Progenitor cell of endocrine pancreas (in vitro differentiated cells): ENCODE results near the gene CNOT3. TPM values are rescaled to one million over a fixed set of nuclear protein-coding genes. Genes with fewer than 3 reads are reported as not detected.
"Not testable (repeated sequence)": the region's sequence is repeated elsewhere in the genome, so short reads cannot be mapped to it uniquely, and the experiment has no call there.

Source experiments
- DNase-seq: peaks from one replicate; pipeline ENCODE4 v3.0.0; 2021; ENCODE audit warnings: low spot score; ENCODE audit not compliant: unreplicated experiment
- H3K27ac Mint-ChIP-seq: 2 replicates; pipeline ENCODE4 v1.8.0; 2021; ENCODE audit warnings: mild to moderate bottlenecking, moderate library complexity, mixed read lengths
- H3K27me3 Mint-ChIP-seq: 2 replicates; pipeline ENCODE4 v1.8.0; 2021; ENCODE audit warnings: mixed read lengths
- H3K36me3 Mint-ChIP-seq: 2 replicates; pipeline ENCODE4 v1.8.0; 2022; ENCODE audit warnings: mixed read lengths; ENCODE audit not compliant: insufficient read depth
- H3K4me1 Mint-ChIP-seq: 2 replicates; pipeline ENCODE4 v1.8.0; 2021; ENCODE audit warnings: low read depth, mixed read lengths
- H3K4me3 Mint-ChIP-seq: 2 replicates; pipeline ENCODE4 v1.8.0; 2021; ENCODE audit warnings: low read depth, mild to moderate bottlenecking, moderate library complexity, mixed read lengths
- H3K9me3 Mint-ChIP-seq: 2 replicates; pipeline ENCODE4 v1.8.0; 2021; ENCODE audit warnings: low read depth, mixed read lengths
- total RNA-seq: library from RNA; stranded (reverse); gene quantifications from 2 replicates; pipeline ENCODE4 v1.2.1, GENCODE V29; 2021
- TF ChIP-seq, protein P1 (sequence below): fragments of 200-600 bp; sonication (generic); IDR thresholded peaks from one replicate; pipeline ENCODE4 v1.5.0; 2021; ENCODE audit warnings: antibody characterized with exemption, mild to moderate bottlenecking; ENCODE audit not compliant: unreplicated experiment

The CNOT3 gene
- total RNA-seq, 1 donor from 2014 or later, result 77.3 TPM

DNA sequence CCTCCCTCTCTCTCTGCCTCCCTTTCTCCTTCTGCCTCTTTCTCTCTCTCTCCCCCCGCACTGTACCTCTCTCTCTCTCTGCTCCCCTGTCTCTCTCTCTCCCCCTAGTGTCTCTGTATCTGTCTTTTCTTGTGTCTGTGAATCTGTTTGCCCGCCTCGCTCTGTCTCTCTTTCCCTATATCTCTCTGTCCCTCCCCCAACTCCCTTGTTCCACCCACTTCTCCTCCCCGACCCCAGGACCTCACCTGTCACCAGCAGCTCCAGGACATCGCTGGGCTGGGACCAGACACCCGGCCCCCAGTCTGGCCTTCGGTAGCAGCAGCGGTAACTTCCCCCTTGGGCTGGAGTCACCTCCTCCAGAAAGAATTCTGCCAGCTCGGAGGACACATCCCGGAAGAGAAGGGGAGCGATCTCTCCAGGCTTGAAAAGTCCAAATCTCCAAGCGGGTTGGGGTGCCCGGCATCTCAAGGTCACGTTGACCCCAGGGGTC, 40.9 kb upstream of the CNOT3 start:
- DNase-seq, result no peak
- Mint-ChIP-seq H3K4me1 (no peaks in the 10 kb centered on the region), H3K9me3 (peaks cover 3% of the 10 kb centered on the region), H3K27me3 (peaks cover 43% of the 10 kb centered on the region), H3K27ac (no peak overlapping the region), H3K4me3 (no peak overlapping the region), H3K36me3 (no peaks in the 10 kb centered on the region)
- TF ChIP-seq, protein P1, sequence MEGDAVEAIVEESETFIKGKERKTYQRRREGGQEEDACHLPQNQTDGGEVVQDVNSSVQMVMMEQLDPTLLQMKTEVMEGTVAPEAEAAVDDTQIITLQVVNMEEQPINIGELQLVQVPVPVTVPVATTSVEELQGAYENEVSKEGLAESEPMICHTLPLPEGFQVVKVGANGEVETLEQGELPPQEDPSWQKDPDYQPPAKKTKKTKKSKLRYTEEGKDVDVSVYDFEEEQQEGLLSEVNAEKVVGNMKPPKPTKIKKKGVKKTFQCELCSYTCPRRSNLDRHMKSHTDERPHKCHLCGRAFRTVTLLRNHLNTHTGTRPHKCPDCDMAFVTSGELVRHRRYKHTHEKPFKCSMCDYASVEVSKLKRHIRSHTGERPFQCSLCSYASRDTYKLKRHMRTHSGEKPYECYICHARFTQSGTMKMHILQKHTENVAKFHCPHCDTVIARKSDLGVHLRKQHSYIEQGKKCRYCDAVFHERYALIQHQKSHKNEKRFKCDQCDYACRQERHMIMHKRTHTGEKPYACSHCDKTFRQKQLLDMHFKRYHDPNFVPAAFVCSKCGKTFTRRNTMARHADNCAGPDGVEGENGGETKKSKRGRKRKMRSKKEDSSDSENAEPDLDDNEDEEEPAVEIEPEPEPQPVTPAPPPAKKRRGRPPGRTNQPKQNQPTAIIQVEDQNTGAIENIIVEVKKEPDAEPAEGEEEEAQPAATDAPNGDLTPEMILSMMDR, result no peak

DNA sequence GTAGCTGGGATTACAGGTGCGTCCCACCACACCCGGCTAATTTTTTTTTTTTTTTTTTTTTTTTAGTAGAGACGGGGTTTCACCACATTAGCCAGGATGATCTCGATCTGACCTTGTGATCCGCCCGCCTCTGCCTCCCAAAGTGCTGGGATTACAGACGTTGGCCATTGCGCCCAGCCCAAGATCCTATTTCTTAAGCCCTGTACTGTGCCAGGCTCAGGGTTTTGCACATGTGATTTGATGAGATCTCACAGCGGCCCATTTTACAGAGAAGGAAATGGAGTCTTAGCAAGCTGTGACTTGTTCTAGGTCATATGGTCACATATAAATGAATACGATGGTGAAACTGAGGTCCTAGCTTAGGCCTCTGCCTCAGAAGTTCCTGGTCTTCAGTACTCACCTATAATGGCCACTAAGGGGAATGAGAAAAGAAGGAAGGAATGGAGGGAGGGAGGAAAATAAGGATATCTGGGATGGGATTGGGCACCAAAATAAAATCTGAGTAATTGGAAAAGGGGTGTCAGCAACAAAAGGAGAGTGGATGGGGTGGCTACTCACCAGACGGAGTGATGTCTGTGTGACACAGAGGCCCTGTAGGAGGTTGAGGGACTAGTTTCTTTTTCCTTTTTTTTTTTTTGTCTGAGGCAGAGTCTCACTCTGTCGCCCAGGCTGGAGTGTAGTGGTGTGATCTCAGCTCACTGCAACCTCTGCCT, 38.2 kb upstream of the CNOT3 start:
- DNase-seq, result no peak
- Mint-ChIP-seq H3K4me1 (peaks cover 3% of the 10 kb centered on the region), H3K4me3 (no peak overlapping the region), H3K36me3 (no peaks in the 10 kb centered on the region), H3K27ac (no peak overlapping the region), H3K9me3 (no peaks in the 10 kb centered on the region), H3K27me3 (peaks cover 30% of the 10 kb centered on the region)
- TF ChIP-seq, protein P1, result no peak

DNA sequence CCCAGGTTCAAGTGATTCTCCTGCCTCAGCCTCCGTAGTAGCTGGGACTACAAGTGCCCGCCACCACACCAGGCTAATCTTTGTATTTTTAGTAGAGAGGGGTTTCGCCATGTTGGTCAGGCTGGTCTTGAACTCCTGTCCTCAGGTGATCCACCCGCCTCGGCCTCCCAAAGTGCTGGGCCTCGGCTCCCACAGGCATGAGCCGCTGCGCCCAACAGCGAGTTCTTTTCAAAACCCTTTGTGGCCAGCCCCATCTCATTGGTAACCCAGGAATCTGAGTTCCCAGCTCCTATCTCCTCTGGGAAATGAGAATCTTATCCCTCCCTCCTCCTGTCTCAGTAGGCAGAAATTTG, 37.7 kb upstream of the CNOT3 start:
- not testable (repeated sequence) for H3K36me3 Mint-ChIP-seq, H3K27ac Mint-ChIP-seq, H3K4me3 Mint-ChIP-seq, H3K9me3 Mint-ChIP-seq, DNase-seq, H3K4me1 Mint-ChIP-seq
- peaks cover 25% of the 10 kb centered on the region for H3K27me3 Mint-ChIP-seq

DNA sequence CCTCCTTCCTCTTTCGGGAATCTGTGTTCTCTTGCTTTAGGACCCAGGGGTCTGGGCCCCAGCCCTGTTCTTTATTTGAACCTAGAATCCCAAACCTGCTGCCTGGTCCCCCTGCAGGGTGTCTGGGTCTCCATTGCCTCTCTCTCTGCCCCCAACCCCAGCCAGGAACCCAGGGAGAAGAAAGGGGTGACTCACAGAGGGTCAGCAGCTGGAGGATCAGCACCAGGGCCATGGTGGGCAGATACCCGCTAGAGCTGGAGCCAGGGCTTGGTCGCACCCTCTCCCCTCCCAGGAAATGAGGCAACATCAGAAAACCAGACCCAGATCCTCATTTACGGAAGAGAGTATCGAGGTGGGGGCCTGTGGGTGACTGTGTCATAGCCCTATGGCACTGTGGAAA, 37.0 kb upstream of the CNOT3 start, which contains the start of gene OSCAR:
OSCAR (minus strand) TSS at position 243 of the 400 bp plus-strand sequence; CDS start at position 232, 11 bp downstream.
- Mint-ChIP-seq H3K36me3 (peaks cover 2% of the 10 kb centered on the region), H3K27ac (no peak within 1 kb of the TSS), H3K9me3 (no peaks in the 10 kb centered on the region), H3K27me3 (peaks cover 22% of the 10 kb centered on the region), H3K4me3 (peak within 1 kb of the TSS; percentile 56), H3K4me1 (peaks cover 3% of the 10 kb centered on the region)
- no peak for DNase-seq
- TF ChIP-seq, protein P1, result no peak

DNA sequence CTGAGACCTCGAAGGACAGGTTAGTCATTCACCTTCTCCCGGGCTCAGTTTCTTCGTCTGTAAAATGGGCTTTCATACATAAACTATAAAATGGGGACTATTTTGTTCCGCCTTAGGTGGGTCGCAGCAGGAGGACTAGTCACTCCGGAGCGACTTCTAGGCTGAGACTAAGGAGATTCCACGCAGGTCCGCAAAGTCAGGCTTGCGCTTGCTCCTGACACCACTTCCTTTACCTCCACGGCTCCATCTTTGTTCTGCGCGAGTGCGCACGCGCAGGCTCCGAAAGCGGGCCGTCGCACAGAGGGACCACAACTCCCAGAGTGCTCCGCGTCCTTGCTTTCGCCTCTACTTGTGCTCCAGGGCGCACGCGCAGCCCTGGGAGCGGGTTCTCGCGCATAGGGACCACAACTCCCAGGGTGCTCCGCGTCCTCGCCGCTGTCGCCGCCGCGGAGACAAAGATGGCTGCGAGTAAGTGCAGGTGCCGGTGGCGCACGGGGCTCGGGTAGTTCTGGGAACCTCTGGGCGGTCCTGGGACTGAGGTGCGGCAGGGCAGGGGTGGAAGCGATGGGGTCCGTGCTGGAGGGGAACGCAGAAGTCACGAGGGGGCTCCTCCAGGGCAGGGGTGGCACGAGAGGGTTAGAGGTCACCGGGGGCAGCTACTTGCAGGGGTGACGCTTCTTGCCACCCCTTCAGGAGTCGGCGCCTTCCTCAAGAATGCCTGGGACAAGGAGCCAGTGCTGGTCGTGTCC, 35.0 kb upstream of the CNOT3 start, which contains the start of gene NDUFA3:
NDUFA3 (plus strand) TSS at position 435 of the 749 bp plus-strand sequence; CDS start at position 459, 24 bp downstream.
- TF ChIP-seq, protein P1, result no peak
- DNase-seq, result peak; percentile 92
- peaks cover 10% of the 10 kb centered on the region for H3K27me3 Mint-ChIP-seq

More for the DNA sequence above, 35.0 kb upstream of the CNOT3 start, which contains the start of gene NDUFA3:
- no peaks in the 10 kb centered on the region for H3K9me3 Mint-ChIP-seq
- H3K4me3 Mint-ChIP-seq, result peak within 1 kb of the TSS; percentile 97
- peak within 1 kb of the TSS; percentile 95 for H3K27ac Mint-ChIP-seq
- H3K36me3 Mint-ChIP-seq, result peaks cover 8% of the 10 kb centered on the region
- H3K4me1 Mint-ChIP-seq, result peaks cover 3% of the 10 kb centered on the region
